HS-27A (cell line): ENCODE measurements around the gene LITAF.
"Not testable (repeated sequence)": the region's sequence is repeated elsewhere in the genome, so short reads cannot be mapped to it uniquely, and the experiment has no call there.

Experiments
- DNase-seq: peaks from one replicate; pipeline ENCODE4 v3.0.0-alpha.2; 2012; ENCODE audit warnings: low read depth, missing footprints

Gene LITAF

DNA sequence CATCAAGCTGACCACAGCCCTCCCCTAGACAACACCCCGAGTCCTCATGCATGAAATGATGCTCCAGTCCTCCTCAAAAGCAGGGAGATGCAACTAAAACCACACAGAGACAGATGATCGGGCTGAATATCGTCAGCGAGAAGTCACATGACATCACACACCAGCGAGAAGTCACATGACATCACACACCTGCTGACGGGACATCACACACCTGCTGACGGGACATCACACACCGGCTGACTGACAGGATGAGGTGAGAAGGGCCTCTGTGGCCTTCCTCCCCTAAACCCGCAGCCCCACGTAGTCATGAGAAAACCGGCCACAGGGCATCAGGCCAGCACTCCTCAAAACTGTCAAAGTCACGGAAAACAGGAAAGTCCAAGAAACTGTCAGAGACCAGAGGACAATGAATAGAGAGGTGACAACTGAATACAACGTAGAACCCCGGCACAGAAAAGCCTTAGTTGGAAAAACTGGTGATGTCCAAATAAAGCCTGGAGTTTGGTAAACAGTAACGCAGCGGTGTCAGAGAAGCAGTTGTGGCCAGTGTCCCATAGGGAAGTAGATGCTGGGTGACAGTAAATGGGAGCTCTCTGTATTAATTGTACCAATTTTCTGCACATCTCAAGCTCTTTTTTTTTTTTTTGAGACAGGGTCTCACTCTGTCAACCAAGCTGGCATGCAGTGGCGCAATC lies 14.3 kb downstream of the LITAF start:
- DNase-seq, result no peak

DNA sequence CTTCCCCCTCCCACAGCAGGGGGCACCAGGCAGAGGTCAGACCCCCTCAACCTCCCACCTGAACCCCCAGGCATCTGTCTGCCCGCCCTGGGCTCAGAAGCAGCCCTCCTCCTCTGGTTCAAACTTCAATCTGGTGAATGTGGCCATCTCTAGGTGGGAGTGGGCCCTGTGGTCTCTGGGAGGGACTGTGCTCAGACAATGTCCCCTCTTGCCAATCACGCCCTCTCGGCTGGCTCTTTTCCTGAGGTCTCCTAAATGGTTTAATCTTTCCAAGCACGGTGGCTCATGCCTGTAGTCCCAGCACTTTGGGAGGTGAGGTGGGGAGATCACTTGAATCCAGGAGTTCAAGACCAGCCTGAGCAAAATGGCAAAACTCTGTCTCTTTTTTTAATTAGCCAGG lies 15.2 kb downstream of the LITAF start:
- no peak for DNase-seq

DNA sequence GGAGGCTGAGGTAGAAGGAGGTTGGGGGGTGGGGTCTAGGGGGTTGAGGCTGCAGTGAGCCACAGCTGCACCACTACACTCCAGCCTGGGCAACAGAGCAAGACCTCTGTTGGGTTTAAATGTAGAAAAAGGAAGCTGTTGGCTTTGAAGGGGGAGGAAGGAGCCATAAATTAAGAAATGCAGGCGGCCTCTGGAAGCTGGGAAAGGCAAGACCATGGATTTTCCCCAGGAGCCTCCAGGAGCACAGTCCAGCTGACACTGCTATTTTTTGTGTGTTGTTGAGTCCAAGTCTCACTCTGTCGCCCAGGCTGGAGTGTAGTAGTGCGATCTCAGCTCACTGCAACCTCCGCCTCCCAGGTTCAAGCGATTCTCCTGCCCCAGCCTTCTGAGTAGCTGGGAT lies 15.9 kb downstream of the LITAF start:
- no peak for DNase-seq

DNA sequence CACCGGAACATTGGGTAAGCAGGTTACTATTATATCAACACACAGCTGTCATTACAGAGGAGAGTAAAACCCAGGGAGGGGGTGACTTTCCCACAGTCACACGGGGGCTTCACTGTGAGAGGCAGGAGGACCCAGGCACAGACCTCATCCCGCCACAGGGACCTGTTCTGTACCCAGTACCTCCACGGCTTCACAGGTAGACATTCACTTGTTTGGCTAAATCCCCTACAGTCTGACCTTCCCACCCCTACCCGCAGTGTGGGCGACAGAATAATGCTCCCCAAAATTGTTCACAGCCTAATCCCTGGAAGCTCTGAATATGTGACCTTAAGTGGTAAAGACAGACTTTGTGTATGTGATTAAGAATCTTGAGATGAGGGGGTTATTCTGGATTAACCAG lies 16.5 kb downstream of the LITAF start:
- DNase-seq, result no peak

DNA sequence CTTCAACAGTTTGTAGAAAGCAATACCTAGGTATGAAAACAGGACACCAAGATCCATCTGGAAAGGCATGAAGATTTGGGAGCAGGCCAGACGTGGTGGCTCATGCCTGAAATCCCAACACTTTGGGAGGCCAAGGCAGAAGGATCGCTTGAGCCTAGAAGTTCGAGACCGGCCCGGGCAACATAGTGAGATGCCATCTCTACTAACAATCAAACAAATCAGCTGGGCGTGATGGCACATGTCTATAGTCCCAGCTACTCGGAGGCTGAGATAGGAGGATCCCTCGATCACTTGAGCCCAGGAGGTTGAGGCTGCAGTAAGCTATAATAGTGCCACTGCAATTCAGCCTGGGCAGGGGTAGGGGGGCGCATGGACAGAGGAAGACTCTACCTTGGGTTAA lies 20.3 kb downstream of the LITAF start:
- DNase-seq, result no peak

DNA sequence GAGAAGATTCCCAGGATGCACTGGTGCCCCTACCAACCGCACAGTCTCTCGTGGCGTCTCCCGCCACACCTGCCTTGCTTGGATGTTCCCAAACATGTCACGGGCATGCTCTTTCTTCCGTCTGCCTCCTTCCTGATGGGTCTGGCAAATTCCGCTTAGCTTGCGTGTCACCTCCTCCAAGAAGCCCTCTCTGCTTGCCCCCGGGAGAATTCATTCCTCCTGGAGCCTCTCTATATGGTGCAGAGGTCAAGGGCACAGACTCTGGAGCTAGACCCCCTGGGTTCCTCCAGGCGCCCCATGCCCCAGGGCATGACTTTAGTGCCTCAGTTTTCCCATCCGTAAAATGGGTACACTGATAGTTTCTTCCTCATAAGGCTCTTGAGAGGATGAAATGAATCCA lies 21.1 kb downstream of the LITAF start:
- DNase-seq, result no peak

DNA sequence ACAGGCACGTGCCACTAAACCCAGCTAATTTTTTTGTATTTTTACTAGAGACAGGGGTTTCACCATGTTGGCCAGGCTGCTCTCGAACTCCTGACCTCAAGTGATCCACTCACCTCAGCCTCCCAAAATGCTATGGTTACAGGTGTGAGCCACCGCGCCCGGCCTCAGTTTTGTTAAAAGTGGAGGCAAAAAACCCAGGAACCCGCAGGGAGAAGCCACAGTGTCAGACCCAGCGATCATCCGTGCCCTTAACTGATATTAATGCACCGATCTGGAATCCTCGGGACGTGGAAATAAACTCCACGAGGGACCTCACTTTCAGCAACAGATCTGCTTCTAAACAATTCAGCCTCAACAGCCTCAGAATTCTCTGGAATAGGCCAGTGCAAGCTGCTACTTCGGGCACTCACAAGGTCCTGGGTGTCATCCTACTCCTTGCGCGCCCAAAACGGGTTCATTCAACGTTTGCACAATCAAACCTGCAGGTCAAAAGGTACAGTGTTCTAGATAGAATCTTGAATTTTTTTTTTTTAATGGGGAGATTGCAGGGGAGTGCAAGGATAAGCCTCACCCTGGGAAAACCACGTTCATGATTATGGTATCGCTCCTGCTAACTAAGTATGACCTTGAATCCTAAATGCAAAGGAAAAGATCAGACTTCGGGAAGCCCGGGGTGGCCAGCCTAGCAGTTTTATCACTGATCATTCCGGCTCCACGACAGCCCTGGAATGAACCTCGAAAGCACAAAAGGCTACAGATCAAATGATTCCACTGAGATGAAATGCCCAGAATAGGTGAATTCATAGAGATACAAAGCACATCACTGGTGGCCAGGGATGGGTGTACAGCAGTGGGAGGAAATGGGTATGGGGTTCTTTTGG lies 22.4 kb downstream of the LITAF start:
- no peak for DNase-seq

DNA sequence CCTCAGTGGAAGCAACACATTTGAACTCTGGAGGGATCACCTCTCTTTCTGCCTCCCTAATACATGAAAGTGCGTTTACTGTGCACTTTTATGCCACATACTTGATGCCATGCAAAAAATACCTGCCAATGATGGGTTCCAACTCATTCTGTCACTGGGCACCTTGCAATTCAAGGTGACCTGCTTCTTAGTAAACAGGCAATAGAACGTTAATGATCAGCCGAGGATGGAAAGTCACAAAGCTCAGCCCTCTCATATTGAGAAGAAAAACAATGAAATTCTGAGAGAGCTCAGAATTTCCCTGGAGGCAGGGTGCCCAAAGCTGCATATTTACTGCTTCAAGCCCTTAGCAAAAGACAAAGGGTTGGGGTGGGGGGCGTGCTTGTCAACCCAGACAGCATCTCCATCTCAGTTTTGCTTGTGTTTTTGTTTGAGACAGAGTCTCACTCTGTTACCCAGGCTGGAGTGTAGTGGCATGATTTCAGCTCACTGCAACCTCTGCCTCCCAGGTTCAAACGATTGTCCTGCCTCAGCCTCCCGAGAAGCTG lies 23.2 kb downstream of the LITAF start:
- DNase-seq, result no peak

DNA sequence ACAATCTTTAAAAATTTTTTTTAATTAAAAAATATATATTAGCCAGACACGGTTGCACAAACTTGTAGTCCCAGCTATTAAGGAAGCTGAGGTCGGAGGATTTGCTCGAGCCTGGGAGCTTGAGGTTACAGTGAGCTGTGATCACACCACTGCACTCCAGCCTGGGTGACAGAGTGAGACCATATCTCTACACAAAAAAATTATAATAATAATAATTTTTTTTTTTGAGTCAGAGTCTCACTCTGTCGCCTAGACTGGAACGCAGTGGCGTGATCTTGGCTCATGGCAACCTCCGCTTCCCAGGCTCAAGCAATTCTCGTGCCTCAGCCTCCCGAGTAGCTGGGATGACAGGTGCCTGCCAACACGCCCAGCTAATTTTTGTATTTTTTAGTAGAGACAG lies 23.8 kb downstream of the LITAF start:
- DNase-seq, result no peak

DNA sequence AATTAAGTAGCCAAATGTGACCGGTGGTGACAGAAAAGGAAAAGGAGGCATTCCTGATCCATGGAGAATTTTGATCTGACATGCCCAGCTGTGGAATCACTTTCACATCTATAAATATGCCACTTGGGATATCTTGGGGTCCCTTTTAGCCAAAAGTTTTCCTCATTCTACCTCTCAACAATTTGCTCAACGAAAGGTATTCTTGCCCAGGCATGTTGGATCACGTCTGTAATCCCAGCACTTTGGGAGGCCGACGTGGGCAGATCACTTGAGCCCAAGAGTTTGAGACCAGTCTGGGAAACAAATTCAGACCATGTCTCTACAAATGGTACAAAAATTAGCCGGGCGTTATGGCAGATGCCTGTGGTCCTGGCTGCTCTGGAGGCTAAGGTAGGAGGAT lies 24.3 kb downstream of the LITAF start:
- no peak for DNase-seq

DNA sequence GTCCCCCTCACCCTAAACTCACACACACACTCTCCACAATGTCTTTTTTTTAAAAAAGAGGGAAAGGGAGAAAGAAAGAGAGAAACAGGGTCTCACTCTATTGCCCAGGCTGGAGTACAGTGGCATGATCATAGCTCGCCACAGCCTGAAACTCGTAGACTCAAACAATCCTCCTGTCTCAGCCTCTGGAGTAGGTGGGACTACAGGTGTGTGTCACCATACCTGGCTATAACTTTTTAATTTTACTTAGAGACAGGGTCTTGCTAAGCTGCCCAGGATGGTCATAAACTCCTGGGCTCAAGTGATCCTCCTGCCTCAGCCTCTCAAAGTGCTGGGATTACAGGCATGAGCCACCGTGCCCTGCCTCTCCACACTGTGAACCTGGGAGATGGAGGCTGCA lies 24.9 kb downstream of the LITAF start:
- no peak for DNase-seq

DNA sequence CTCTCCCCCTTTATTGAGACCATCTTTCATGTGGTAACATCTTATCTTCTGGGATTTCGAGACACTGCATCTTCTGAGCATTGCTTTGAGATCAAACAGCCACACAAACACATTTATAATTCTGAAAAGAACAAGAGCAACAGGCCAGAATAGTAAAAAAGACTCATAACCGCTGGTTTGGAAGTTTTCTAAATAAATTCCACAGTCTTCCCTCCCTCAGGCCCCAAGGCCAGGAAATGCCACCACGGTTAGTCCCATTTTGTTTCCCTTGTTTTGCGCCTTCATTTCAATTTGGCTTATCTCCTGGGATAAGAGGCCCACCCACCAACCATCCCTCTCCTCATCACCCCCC lies 25.3 kb downstream of the LITAF start:
- no peak for DNase-seq

DNA sequence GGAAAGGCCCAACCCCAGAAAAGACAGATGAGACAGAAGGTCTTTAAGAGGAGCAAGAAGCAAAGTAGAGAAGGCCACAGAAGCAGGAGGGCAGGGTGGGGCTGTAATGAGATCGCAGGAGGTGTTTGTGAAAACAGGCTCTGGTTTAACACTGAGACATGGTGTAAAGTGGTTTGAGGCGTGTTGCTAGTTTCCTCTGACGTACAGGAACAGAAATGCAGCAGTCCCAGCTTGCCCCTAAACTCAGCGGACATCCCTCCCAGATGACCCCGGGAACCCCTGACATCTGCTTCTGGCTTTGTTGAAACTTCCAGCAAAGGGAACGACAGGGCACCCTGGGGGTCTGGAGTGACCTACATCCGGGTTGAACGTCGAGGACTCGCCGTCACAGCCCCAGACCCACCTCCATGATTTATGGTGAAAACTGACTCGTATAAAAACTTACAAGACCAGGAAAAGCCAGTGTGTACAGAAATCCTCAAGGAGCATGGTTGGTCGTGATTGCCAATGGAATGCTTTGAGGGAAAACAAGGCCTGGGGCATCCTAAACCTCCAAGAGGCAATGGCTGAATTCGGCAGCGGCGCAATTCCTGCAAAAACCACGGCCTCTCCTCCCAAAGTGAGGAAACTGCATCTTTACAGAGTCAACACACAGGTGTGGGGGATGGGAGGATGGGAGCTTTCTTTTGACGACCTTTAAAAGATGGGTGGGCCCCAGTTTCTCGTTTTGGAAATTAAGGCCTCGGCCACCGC lies 25.8 kb downstream of the LITAF start:
- no peak for DNase-seq

DNA sequence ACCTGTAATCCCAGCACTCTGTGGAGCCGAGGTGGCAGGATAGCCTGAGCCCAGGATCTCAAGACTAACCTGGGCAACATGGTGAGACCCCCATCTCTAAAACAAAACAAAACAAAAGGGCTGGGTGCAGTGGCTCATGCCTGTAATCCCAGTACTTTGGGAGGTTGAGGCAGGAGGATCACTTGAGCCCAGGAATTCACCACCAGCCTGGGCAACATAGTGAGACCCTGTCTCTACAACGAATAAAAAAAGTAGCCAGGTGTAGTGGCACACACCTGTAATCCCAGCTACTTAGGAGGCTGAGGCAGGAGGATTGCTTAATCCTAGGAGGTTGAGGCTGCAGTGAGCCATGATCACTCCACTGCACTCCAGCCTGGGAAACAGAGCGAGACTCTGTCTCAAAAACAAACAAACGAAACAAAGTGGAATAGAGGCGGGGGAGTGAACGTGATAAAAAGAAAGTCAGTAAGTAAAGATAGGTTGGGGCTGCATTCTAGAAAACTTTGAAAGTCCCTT lies 28.4 kb downstream of the LITAF start:
- not testable (repeated sequence) for DNase-seq

DNA sequence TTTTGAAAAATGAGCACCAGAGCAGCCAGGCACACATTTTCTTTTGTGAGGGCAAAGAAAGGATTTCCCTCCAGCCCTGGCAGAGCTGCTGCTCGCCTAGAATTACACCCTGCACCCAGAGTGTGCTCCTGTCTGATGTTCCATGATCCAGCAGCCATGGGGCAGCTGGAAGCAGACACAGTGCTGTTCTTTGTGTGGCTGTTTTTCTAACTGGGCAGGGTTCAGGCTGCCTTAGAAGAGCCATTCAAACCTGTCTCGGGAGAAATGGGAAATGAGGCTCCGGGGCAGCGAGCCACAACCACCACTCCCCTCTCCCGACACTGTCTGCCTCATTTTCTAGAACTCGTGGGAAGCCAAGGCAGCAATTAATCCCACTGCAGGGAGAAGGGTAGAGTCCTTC lies 28.9 kb downstream of the LITAF start:
- DNase-seq, result no peak

DNA sequence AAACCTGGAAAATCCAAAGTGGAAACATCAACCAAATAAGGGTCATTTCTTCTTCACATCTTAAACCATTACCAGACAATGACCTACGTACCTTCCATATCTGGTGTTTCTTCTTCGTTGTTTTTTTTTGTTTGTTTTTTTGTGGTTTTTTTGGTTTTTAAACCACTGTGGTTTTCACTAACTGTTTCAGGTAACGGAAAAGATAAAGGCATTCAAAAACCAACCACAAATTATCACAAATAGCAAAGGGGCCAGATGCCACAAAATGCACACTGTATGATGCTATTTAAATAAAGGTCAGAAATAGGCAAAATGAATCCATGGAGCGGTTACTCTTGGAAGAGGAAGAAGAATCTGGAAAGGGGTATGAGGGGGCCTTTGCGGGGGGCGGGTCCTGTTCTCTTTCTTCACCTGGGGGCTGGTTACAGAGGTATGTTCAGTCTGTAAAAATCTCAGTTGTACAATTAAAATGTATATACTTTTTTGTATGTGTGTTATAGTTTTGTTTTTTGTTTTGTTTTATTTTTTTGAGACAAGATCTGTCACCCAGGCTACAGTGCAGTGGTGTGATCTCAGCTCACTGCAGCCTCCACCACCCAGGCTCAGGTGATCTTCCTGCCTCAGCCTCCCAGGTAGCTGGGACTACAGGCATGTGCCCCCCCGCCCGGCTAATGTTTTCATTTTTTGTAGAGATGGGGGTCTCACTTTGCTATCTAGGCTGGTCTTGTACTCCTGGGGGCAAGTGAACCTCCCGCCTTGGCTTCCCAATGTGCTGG lies 29.6 kb downstream of the LITAF start:
- DNase-seq, result no peak

DNA sequence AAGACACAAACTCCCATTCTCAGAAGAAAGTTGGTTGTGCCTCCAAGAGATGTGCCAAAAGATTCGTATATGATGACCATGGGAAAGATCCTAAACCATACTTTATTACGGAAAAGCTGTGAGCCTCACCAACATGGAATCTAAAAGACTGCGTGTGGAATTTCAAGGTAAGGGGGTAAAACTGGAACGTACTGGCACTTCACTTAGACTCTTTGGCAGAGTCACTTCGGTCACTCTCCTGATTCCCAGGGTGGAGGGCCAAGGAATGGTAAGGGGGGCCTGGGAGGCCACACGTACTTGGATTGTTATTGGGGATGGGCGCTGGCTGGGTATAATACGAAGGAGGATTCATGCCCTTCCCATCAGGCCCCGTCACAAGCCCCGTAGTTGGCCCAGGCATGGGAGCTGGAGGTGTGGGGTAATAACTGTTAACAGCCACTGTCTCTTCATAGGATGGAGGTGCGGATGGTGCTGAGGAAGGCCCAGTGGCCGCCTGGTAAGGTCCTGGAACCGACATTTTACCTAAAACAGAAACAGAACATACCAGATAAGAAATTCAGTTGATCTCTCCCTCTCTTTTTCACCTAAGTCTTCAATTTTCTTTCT lies 30.4 kb downstream of the LITAF start:
- DNase-seq, result no peak

DNA sequence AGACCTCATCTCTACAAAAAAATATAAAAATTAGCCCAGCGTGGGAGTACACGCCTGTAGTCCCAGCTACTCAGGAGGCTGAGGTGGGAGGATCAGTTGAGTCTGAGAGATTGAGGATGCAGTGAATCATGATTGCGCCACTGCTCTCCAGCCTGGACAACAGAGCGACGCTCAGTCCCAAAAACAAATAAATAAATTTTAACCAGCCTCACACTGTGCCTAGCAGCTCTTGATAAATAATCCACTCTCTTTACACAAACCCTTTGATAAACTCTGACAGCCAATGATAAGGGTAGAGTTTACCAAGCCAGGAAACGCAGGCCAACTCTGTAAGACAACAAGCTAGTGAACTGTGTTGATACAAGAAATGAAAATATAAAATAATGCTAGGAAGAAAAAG lies 32.7 kb downstream of the LITAF start:
- no peak for DNase-seq

DNA sequence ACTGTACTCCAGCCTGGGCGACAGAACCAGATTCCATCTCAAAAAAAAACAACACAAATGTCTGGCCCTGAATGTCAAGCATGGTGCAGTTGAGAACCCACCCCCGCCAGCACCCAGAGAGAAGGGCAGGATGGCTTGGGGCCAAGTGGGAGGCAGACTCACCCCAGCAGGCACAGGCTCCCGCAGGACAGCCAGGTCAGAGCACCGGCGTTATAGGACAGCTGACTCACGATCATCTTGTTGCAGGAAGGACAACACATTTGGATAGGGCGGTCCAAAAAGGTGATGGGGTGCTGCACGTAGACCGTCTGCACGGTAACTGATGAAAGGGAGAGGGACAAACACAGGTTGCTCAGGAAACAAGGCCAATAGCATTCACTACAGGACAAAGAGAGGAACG lies 33.3 kb downstream of the LITAF start:
- no peak for DNase-seq

DNA sequence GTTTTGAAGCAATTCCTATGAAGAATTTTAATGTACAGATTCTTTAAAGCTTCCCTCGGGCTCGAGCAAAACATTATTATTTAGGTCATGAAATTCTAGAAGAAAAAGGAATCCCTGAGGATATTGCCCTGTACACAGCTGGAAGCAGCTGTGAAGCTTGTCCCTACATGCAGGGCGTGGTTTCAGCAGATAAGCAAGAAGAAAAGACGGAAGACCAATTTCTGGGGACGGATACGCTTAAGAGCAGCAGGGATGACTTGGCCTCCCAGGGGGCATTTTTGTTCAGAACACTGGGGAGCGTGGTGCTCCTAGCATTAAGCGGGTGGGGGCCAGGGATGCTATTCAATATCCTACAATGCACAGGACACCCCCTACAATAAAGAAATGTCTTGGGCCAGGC lies 34.3 kb downstream of the LITAF start:
- DNase-seq, result no peak

DNA sequence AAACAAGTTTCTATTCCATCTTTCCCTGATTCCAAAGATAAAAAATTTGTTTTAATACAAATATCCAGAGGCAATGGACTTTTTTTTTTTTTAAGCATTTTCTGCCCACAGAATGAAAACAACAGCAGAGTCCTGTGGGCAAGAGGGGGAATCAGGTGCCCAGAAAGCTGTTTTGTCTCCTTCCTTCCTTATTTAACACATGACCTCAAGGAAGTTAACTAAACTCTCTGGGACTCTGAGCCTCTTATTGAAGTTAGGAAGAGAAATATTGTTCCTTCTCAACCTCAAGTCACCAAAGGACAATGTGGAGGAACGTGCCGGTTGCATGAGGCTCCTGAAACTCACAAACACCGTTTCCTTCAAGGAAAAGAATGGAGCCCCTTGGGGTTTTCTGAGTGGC lies 34.9 kb downstream of the LITAF start:
- no peak for DNase-seq
